ENCODE results near the gene NTRK3.

Gene NTRK3

DNA sequence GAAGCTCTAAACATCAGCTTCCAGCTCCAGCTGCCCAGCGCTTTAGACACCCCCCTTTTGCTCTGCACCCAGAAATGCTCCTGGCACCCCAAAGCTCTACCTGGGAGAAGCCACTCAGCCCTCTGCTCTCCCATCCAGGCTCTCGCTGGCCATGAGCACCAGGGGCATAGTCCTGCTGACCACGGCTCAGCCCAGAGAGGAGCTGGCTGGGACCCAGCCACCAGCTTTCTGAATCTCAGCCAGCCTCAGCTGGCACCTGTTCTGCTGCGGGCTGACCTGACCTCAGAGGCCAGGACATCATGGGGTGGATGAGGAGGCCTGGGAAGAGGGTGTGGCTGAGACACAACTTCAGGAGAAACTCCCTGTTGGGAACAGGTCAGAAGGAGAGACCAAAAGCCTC lies 8.6 kb downstream of the NTRK3 start:
- no peak overlapping the region for H3K4me3 ChIP-seq (ENCODE audit: low read depth, low read length)
- TF ChIP-seq, protein P1, sequence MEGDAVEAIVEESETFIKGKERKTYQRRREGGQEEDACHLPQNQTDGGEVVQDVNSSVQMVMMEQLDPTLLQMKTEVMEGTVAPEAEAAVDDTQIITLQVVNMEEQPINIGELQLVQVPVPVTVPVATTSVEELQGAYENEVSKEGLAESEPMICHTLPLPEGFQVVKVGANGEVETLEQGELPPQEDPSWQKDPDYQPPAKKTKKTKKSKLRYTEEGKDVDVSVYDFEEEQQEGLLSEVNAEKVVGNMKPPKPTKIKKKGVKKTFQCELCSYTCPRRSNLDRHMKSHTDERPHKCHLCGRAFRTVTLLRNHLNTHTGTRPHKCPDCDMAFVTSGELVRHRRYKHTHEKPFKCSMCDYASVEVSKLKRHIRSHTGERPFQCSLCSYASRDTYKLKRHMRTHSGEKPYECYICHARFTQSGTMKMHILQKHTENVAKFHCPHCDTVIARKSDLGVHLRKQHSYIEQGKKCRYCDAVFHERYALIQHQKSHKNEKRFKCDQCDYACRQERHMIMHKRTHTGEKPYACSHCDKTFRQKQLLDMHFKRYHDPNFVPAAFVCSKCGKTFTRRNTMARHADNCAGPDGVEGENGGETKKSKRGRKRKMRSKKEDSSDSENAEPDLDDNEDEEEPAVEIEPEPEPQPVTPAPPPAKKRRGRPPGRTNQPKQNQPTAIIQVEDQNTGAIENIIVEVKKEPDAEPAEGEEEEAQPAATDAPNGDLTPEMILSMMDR (IDR thresholded peaks at IDR 0.05; ENCODE audit: low read depth, low read length), result no peak

DNA sequence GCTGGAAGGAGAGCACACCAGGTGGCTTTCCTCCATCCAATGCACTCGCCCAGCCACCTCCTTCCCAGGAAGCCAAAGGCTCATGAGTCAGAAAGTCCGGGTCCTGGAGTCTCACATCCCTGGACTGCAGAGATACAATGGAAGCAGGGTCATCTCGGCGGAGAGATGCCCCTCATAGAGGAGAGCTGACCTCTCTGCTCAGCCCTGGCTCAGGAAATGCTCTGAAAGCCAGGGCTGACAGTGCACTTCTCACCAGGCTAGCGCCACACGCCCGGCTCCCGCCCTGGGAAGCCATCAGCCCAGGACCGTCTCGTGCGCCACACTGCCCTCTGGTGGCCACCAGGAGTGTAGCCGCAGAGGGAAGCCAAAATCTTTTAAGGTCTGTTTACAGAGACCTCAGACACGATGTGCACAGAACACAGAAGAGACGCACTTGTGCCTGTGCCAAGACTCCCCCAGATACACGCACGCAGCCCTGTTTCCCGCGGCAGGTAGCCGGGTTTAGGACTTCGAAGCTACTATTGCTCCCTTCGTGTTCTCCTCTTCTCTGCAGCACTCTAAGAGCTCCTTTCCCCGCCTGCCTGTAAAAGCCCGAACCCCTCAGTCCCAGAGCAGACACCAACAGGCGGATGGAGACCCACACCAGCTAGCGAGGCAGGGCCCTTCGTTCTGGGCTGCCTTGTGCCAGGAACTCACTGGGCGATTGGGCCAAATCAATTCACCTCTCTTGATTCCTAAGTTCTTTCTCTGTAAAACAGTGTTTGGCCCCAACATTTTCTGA lies 9.7 kb downstream of the NTRK3 start:
- TF ChIP-seq, protein P1 (IDR thresholded peaks at IDR 0.05; ENCODE audit: low read depth, low read length), result peak; percentile 92
- no peak overlapping the region for H3K4me3 ChIP-seq (ENCODE audit: low read depth, low read length)

DNA sequence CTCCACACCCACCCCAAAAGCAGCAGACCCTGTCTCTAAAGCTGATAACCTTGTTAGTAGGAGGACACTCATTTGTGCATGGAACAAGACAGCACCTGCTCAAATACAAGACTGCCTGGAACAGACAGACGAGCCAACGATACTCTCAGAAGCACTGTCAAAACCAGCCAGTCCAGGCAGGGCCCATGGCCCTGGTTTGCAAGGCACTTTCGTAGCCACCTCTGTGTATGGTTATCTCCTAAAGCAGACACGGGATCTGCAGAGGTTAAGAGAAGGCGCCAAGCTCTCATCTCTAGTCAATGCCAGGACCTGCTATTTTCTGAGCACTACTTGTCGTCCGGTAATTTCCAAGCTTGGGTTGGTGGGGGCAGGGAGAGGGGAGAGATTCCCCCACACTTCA lies 10.5 kb downstream of the NTRK3 start:
- TF ChIP-seq, protein P1 (IDR thresholded peaks at IDR 0.05; ENCODE audit: low read depth, low read length), result no peak
- H3K4me3 ChIP-seq (ENCODE audit: low read depth, low read length), result no peak overlapping the region

DNA sequence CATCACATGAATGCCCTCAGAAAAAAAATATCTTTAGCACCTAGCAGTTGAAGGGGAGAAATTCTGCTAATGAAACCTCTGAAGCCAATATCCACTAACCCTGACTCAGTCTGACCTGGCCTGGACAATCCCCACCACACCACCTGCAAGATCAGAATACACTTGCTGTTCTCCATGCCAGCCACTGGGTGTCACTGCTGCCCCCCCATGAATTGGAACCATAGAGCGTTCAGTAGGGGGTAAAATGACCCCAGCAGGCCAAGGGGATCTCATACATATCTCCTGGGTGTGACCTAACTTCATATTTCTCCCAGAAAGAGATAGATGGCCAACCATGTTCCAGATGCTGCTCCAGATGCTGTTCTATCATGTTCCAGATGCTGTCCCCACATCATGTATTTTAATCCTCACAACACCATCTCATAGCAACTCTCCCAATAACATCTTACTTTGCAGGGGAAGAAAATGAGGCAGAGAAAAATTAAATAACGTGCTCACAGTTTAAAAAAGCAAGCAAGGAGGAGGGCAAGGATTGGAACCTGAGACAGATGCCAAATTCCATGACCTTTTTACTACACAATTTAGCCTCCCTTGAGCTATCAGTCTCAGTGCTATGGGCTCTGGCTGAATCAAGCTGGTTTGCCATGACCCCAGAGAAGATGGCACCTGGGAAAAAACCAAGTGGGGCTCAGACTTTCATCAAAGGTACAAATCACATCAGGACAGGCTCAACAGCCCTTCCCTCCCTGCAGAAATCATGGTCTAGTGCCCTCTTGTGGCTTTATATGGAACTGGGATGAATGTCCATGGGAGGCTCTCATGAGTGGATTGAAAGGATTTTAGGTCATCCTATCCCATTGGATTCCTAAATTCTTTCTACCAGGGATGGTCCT lies 12.4 kb downstream of the NTRK3 start:
- TF ChIP-seq, protein P1 (IDR thresholded peaks at IDR 0.05; ENCODE audit: low read depth, low read length), result peak; percentile 54

DNA sequence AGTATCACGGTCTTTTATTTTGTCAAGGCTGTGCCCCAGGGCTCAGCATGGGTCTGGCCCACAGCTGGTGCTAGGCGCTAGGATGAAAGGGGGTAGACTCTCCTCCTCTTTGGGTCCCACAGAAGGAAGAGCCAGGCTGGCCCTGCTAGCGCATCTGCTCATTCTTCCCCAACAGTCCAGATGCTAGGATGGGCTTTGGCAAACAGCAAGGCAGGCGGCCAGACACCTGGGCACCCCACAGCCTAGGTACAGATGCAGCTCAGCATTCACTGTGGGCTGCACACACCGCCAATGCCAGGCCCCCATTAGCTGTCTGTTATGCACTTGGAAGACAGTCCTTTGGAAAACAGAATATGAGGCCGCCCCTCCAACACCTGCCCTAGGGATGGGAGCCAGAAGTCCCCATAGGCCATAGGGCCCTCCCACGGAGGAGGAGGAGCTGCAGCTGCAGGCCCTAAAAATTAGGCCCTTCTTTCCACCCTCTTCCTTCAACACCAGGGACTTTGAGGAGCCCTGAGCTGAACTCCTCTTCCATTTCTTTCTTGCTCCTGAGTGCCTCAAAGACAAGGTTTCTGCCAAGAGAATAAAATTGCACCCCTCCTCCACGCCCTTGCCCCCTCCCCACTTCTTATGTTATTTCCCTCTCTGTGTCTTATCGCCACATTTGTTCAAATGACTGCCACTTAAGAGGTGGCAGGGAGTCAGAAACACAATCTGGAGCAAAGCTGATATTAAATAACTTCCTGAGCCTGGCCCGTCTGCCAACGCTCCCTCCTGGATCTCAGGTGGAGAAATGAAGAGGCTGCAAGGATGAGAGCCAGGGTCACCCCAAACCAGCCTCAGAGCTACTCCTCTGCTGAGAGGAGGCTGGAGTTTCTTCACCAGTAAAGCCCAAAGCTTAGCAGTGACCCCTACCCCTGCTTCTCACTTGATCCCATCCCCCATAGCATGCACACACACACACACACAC lies 13.7 kb downstream of the NTRK3 start:
- no peak overlapping the region for H3K4me3 ChIP-seq (ENCODE audit: low read depth, low read length)
- TF ChIP-seq, protein P1 (IDR thresholded peaks at IDR 0.05; ENCODE audit: low read depth, low read length), result no peak

More for the DNA sequence above, 12.4 kb downstream of the NTRK3 start:
- H3K4me3 ChIP-seq (ENCODE audit: low read depth, low read length), result no peak overlapping the region

DNA sequence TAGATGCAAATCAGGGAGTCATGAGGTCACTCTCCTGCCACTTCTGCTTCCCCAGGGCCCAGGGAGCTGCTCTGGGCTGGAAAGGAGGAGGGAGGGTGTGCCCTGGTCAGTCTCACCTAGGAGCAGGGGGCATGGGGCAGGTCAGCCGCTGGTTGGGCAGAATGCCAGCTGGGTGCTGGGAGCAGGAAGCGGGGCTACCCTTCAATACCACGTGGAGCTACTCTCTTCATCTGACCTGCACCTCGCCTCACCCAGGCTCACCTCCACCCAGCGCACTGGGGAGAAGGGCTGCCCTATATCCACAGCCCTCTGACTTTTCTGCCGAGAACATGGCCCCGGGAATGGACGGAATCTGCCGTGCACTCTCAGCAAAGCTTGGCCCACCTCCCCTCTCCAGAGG lies 15.1 kb downstream of the NTRK3 start:
- H3K4me3 ChIP-seq (ENCODE audit: low read depth, low read length), result no peak overlapping the region
- TF ChIP-seq, protein P1 (IDR thresholded peaks at IDR 0.05; ENCODE audit: low read depth, low read length), result no peak

Data from WI38 (cell line).